Measurements from ENCODE around the gene LRP1B. TPM values are rescaled to one million over a fixed set of nuclear protein-coding genes. Genes with fewer than 3 reads are reported as not detected.

The LRP1B gene
- polyA plus RNA-seq, 1 of the 3 experiments (the other 2 are of a cell fraction), result 0.28 TPM

DNA sequence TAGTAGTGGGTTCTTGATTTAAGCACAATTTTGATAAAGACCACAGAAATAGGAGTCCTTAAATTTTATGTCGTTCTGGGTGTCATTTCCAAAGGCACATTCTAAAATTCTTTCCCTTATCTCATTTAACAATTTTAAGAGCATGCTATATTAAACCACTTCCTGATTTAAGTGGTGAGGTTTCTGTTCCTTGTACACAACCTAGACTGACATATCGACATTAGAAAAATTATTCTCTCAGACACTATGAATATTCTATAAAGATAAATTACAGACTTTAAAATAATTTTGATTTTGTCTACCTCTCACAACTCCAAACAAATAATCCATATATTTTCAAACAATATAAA is 923.8 kb downstream of the LRP1B start:
- Histone ChIP-seq H3K4me2 (no peak overlapping the region), H3K36me3 (replicated peaks in 1 of 2; ENCODE audit: control insufficient read depth in 1 of 2, insufficient read depth in 2 of 2, low read length in 1 of 2) (no peaks in the 10 kb centered on the region), H3K79me2 (ENCODE audit: insufficient read depth) (no peaks in the 10 kb centered on the region), H4K20me1 (ENCODE audit: insufficient read depth) (no peaks in the 10 kb centered on the region), H3K4me1 (ENCODE audit: control insufficient read depth in 1 of 2, insufficient read depth in 2 of 2, low read depth in 1 of 2, low read length in 1 of 2) (no peaks in the 10 kb centered on the region), H3K9me3 (no peaks in the 10 kb centered on the region), H3K27me3 (ENCODE audit: insufficient read depth) (no peaks in the 10 kb centered on the region), H3F3A (replicated peaks; ENCODE audit: insufficient read depth) (no peaks in the 10 kb centered on the region), H2AFZ (ENCODE audit: low read depth) (no peak overlapping the region), H3K27ac (ENCODE audit: low read depth in 2 of 2, low read length in 1 of 2) (no peak overlapping the region), H3K9me2 (no peaks in the 10 kb centered on the region), H3K4me3 (ENCODE audit: low read depth in 2 of 2, low read length in 1 of 2) (no peak overlapping the region), H3K9ac (no peak overlapping the region)
- ChIA-PET POLR2A (no interaction called here), CTCF (no interaction called here)
- no peak for TF ChIP-seq NRF1 (IDR thresholded peaks at IDR 0.05; ENCODE audit: low read depth, low read length)
- TF ChIP-seq GABPA (IDR thresholded peaks at IDR 0.05; ENCODE audit: low read depth), result no peak
- no peak for TF ChIP-seq ELF1 (IDR thresholded peaks at IDR 0.05)
- TF ChIP-seq USF1 (IDR thresholded peaks at IDR 0.05; ENCODE audit: borderline replicate concordance, low read depth), result no peak
- no peak for TF ChIP-seq FOXJ3 (CRISPR knock-in tag; IDR thresholded peaks at IDR 0.05)
- no peak for TF ChIP-seq MXI1 (IDR thresholded peaks at IDR 0.05; ENCODE audit: low read depth, low read length)
- no peak for TF ChIP-seq POLR2AphosphoS5 (IDR thresholded peaks at IDR 0.05; ENCODE audit: low read depth, low read length)
- 66% methylated on average over 2 of the region's 2 CpGs for WGBS (ENCODE audit: low lambda C conversion rate)
- no peak for DNase-seq

GRCh38 chr2:141201016-141201565 is 929.7 kb downstream of the LRP1B start:
- WGBS (ENCODE audit: low lambda C conversion rate), result 38% methylated on average over 6 of the region's 6 CpGs
- POLR2A ChIA-PET, result no interaction called here

More at GRCh38 chr2:141201016-141201565, 929.7 kb downstream of the LRP1B start:
- H3K4me1 ChIP-seq (ENCODE audit: control insufficient read depth in 1 of 2, insufficient read depth in 2 of 2, low read depth in 1 of 2, low read length in 1 of 2), result no peaks in the 10 kb centered on the region
- peaks cover 6% of the 10 kb centered on the region for H3F3A ChIP-seq (replicated peaks; ENCODE audit: insufficient read depth)
- CTCF ChIA-PET, result interaction anchor here (1.0 kb wide), 1 partner anchor 13 kb away, joined by 3 read pairs; no protein-coding TSS in a partner anchor
- H3K27me3 ChIP-seq (ENCODE audit: insufficient read depth), result no peaks in the 10 kb centered on the region
- H3K9me2 ChIP-seq, result no peaks in the 10 kb centered on the region
- H3K27ac ChIP-seq (ENCODE audit: low read depth in 2 of 2, low read length in 1 of 2), result no peak overlapping the region
- no peaks in the 10 kb centered on the region for H3K36me3 ChIP-seq (replicated peaks in 1 of 2; ENCODE audit: control insufficient read depth in 1 of 2, insufficient read depth in 2 of 2, low read length in 1 of 2)
- no peak overlapping the region for H2AFZ ChIP-seq (ENCODE audit: low read depth)
- no peaks in the 10 kb centered on the region for H3K9me3 ChIP-seq
- H3K9ac ChIP-seq, result no peak overlapping the region
- DNase-seq, result no peak
- H3K79me2 ChIP-seq (ENCODE audit: insufficient read depth), result no peaks in the 10 kb centered on the region
- H4K20me1 ChIP-seq (ENCODE audit: insufficient read depth), result no peaks in the 10 kb centered on the region
- no peak overlapping the region for H3K4me3 ChIP-seq (ENCODE audit: low read depth in 2 of 2, low read length in 1 of 2)
- TF ChIP-seq JUND (IDR thresholded peaks at IDR 0.05), result peak; percentile 64
- TF ChIP-seq POLR2AphosphoS5 (IDR thresholded peaks at IDR 0.05; ENCODE audit: low read depth, low read length), result no peak
- peak; percentile 63 for TF ChIP-seq TCF12 (IDR thresholded peaks at IDR 0.05)
- peak in 1 of 2 experiments; percentile 67; a peak in 1 of 4 replicates for TF ChIP-seq EP300 (IDR thresholded peaks at IDR 0.05; ENCODE audit: borderline replicate concordance in 1 of 2, low read depth in 1 of 2, low read length in 1 of 2)
- TF ChIP-seq, protein P1, sequence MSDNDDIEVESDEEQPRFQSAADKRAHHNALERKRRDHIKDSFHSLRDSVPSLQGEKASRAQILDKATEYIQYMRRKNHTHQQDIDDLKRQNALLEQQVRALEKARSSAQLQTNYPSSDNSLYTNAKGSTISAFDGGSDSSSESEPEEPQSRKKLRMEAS (IDR thresholded peaks at IDR 0.05; ENCODE audit: low read depth), result no peak
- TF ChIP-seq FOXJ3 (CRISPR knock-in tag; IDR thresholded peaks at IDR 0.05), result no peak
- peak; percentile 73 for TF ChIP-seq PBX3 (IDR thresholded peaks at IDR 0.05)
- peak; percentile 62; the same call in 1 of the 2 replicates for TF ChIP-seq TEAD4 (IDR thresholded peaks at IDR 0.05; ENCODE audit: borderline replicate concordance, insufficient read depth)
- TF ChIP-seq FOXM1 (IDR thresholded peaks at IDR 0.05; ENCODE audit: low read depth), result peak; percentile 26; the same call in 1 of the 2 replicates
- H3K4me2 ChIP-seq, result no peak overlapping the region
